Measurements from ENCODE around the gene OCA2. TPM values are rescaled to one million over a fixed set of nuclear protein-coding genes. Genes with fewer than 3 reads are reported as not detected.

Gene OCA2
- total and polyA plus RNA-seq, 2 experiments from 2014 or later: not detected

DNA sequence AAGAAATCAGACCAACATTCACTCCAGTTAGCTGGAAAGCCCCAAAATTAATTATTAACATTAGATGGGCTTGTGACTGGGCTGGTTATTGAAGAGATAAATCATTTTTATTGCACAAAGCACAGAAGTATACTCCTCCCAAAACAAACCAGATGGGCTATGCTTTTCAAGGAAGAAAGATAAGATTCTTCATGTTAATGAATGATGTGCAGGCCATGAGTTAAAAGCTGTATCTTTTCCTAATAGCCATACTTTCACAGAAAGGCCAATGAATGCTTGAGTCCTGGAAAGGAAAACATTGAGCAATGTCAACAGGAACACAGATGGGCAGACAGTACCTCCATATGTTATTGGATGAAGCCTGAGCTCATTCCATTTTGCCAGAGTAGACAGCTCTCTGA is 55.4 kb downstream of the OCA2 start:
- no peak for DNase-seq
- in situ Hi-C loops (cut with MboI): no loop called here
- no peaks in the 10 kb centered on the region for H3K4me1 ChIP-seq (ENCODE audit: insufficient read depth)
- H3K4me3 ChIP-seq: no peak overlapping the region
- no peak overlapping the region for H3K27ac ChIP-seq
- TF ChIP-seq EZH2 (IDR thresholded peaks at IDR 0.05; ENCODE audit: insufficient read depth, poor library complexity, severe bottlenecking) (no peak), EZH2phosphoT487 (IDR thresholded peaks at IDR 0.05; ENCODE audit: insufficient read depth, low read depth) (no peak)
- no peaks in the 10 kb centered on the region for H3K27me3 ChIP-seq (replicated peaks; ENCODE audit: insufficient read depth)
- H3K4me2 ChIP-seq (ENCODE audit: unreplicated experiment): no peak overlapping the region
- H4K20me1 ChIP-seq (ENCODE audit: insufficient read depth): no peaks in the 10 kb centered on the region
- no peaks in the 10 kb centered on the region for H3K36me3 ChIP-seq (ENCODE audit: low read depth)
- no peaks in the 10 kb centered on the region for H3K79me2 ChIP-seq (ENCODE audit: insufficient read depth)
- no peak overlapping the region for H3K9ac ChIP-seq
- no peak overlapping the region for H2AFZ ChIP-seq
- no peaks in the 10 kb centered on the region for H3F3A ChIP-seq (ENCODE audit: insufficient read depth)
- no peaks in the 10 kb centered on the region for H3K9me3 ChIP-seq (ENCODE audit: low read depth)
- no peaks in the 10 kb centered on the region for H3K9me2 ChIP-seq (ENCODE audit: insufficient read depth)

DNA sequence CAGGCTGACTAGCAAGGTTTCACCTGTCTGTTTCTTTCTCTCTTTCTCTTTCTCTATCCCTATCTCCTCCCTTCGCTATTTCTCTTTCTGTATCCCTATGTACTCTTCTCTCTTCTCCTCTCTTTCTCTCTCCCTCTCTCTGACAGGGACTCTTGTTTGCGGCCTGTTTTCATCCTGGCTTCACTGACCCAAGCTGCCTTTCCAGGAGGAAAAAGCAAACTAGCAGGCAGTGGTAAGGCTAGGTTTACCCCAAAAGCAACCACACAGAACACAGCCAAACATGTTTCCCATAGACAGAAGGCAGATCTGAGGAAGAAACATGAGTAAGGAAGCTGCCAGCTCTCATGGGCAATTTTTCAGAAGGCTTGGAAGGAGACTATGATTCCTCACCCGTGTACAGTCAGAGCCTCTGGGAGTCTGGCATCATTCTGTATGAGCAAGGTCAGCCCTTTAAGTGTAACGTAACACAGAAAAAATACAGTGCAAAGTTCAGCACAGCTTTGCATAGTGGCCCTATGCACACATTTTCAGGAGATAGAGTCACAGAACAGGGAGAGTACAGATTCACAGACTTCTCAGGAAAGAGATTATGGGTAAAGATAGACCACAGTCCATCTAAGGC is 61.0 kb downstream of the OCA2 start:
- no peak overlapping the region for H3K4me2 ChIP-seq (ENCODE audit: unreplicated experiment)
- in situ Hi-C loops (cut with MboI): no loop called here
- no peak overlapping the region for H3K4me3 ChIP-seq
- H3K9me3 ChIP-seq (ENCODE audit: low read depth): no peaks in the 10 kb centered on the region
- no peaks in the 10 kb centered on the region for H3F3A ChIP-seq (ENCODE audit: insufficient read depth)
- no peak overlapping the region for H2AFZ ChIP-seq
- H3K9me2 ChIP-seq (ENCODE audit: insufficient read depth): no peaks in the 10 kb centered on the region
- H3K27ac ChIP-seq: no peak overlapping the region
- no peaks in the 10 kb centered on the region for H3K27me3 ChIP-seq (replicated peaks; ENCODE audit: insufficient read depth)
- H3K9ac ChIP-seq: no peak overlapping the region
- no peaks in the 10 kb centered on the region for H3K36me3 ChIP-seq (ENCODE audit: low read depth)
- DNase-seq: peak; percentile 18
- no peaks in the 10 kb centered on the region for H3K4me1 ChIP-seq (ENCODE audit: insufficient read depth)
- TF ChIP-seq EZH2phosphoT487 (IDR thresholded peaks at IDR 0.05; ENCODE audit: insufficient read depth, low read depth): no peak
- TF ChIP-seq EZH2 (IDR thresholded peaks at IDR 0.05; ENCODE audit: insufficient read depth, poor library complexity, severe bottlenecking): no peak
- H3K79me2 ChIP-seq (ENCODE audit: insufficient read depth): no peaks in the 10 kb centered on the region
- WGBS, 2 experiments (ENCODE audit: low coverage in 1 of 2, low lambda C conversion rate in 2 of 2, missing lambda C conversion rate in 2 of 2): 17% methylated on average over 4 of the region's 4 CpGs
- no peaks in the 10 kb centered on the region for H4K20me1 ChIP-seq (ENCODE audit: insufficient read depth)

- H2AFZ ChIP-seq: no peak overlapping the region
- 59 to 64% methylated on average over 3 of the region's 3 CpGs for WGBS, 2 experiments (ENCODE audit: low coverage in 1 of 2, low lambda C conversion rate in 2 of 2, missing lambda C conversion rate in 2 of 2)
- in situ Hi-C loops (cut with MboI): no loop called here
These were observed 65.7 kb downstream of the OCA2 start for GRCh38 chr15:28033443-28033842.

GRCh38 chr15:28030801-28031200 is 68.3 kb downstream of the OCA2 start:
- in situ Hi-C loops (cut with MboI): no loop called here
- Histone ChIP-seq H3K27ac (no peak overlapping the region), H3K4me1 (ENCODE audit: insufficient read depth) (no peaks in the 10 kb centered on the region), H2AFZ (no peak overlapping the region), H3K36me3 (ENCODE audit: low read depth) (no peaks in the 10 kb centered on the region), H3K79me2 (ENCODE audit: insufficient read depth) (no peaks in the 10 kb centered on the region), H3F3A (ENCODE audit: insufficient read depth) (no peaks in the 10 kb centered on the region), H3K27me3 (replicated peaks; ENCODE audit: insufficient read depth) (no peaks in the 10 kb centered on the region), H3K9me2 (ENCODE audit: insufficient read depth) (no peaks in the 10 kb centered on the region), H4K20me1 (ENCODE audit: insufficient read depth) (no peaks in the 10 kb centered on the region), H3K9me3 (ENCODE audit: low read depth) (no peaks in the 10 kb centered on the region), H3K4me2 (ENCODE audit: unreplicated experiment) (no peak overlapping the region), H3K4me3 (no peak overlapping the region), H3K9ac (no peak overlapping the region)
- WGBS, 2 experiments (ENCODE audit: low coverage in 1 of 2, low lambda C conversion rate in 2 of 2, missing lambda C conversion rate in 2 of 2): 62 to 63% methylated on average over 2 of the region's 2 CpGs
- DNase-seq: no peak
- TF ChIP-seq EZH2 (IDR thresholded peaks at IDR 0.05; ENCODE audit: insufficient read depth, poor library complexity, severe bottlenecking) (no peak), EZH2phosphoT487 (IDR thresholded peaks at IDR 0.05; ENCODE audit: insufficient read depth, low read depth) (no peak)

More at GRCh38 chr15:28033443-28033842, 65.7 kb downstream of the OCA2 start:
- Histone ChIP-seq H3K9me2 (ENCODE audit: insufficient read depth) (no peaks in the 10 kb centered on the region), H3K4me2 (ENCODE audit: unreplicated experiment) (no peak overlapping the region), H3K79me2 (ENCODE audit: insufficient read depth) (no peaks in the 10 kb centered on the region), H3K4me3 (no peak overlapping the region), H3K9me3 (ENCODE audit: low read depth) (no peaks in the 10 kb centered on the region), H3F3A (ENCODE audit: insufficient read depth) (no peaks in the 10 kb centered on the region), H3K27ac (no peak overlapping the region), H3K9ac (no peak overlapping the region), H3K36me3 (ENCODE audit: low read depth) (no peaks in the 10 kb centered on the region), H4K20me1 (ENCODE audit: insufficient read depth) (no peaks in the 10 kb centered on the region), H3K4me1 (ENCODE audit: insufficient read depth) (no peaks in the 10 kb centered on the region), H3K27me3 (replicated peaks; ENCODE audit: insufficient read depth) (no peaks in the 10 kb centered on the region)
- TF ChIP-seq EZH2phosphoT487 (IDR thresholded peaks at IDR 0.05; ENCODE audit: insufficient read depth, low read depth): no peak
- TF ChIP-seq EZH2 (IDR thresholded peaks at IDR 0.05; ENCODE audit: insufficient read depth, poor library complexity, severe bottlenecking): no peak
- no peak for DNase-seq

- Histone ChIP-seq H3K27ac (no peak overlapping the region), H3K4me1 (ENCODE audit: insufficient read depth) (no peaks in the 10 kb centered on the region), H3K27me3 (replicated peaks; ENCODE audit: insufficient read depth) (no peaks in the 10 kb centered on the region), H2AFZ (no peak overlapping the region), H3K9me2 (ENCODE audit: insufficient read depth) (no peaks in the 10 kb centered on the region), H3K4me3 (no peak overlapping the region), H3K9ac (no peak overlapping the region), H3K79me2 (ENCODE audit: insufficient read depth) (no peaks in the 10 kb centered on the region), H3F3A (ENCODE audit: insufficient read depth) (no peaks in the 10 kb centered on the region), H3K9me3 (ENCODE audit: low read depth) (no peaks in the 10 kb centered on the region), H4K20me1 (ENCODE audit: insufficient read depth) (no peaks in the 10 kb centered on the region), H3K36me3 (ENCODE audit: low read depth) (no peaks in the 10 kb centered on the region), H3K4me2 (ENCODE audit: unreplicated experiment) (no peak overlapping the region)
- 75 to 76% methylated on average over 12 of the region's 12 CpGs for WGBS, 2 experiments (ENCODE audit: low coverage in 1 of 2, low lambda C conversion rate in 2 of 2, missing lambda C conversion rate in 2 of 2)
- in situ Hi-C loops (cut with MboI): no loop called here
- DNase-seq: no peak
- no peak for TF ChIP-seq EZH2 (IDR thresholded peaks at IDR 0.05; ENCODE audit: insufficient read depth, poor library complexity, severe bottlenecking)
- TF ChIP-seq EZH2phosphoT487 (IDR thresholded peaks at IDR 0.05; ENCODE audit: insufficient read depth, low read depth): no peak
These were observed 71.4 kb downstream of the OCA2 start for GRCh38 chr15:28027714-28028076.

All from GM23248 (cell line).